NCI-H345 (cell line): ENCODE results near the gene LPP.
"Not testable (repeated sequence)": the region's sequence is repeated elsewhere in the genome, so short reads cannot be mapped to it uniquely, and the experiment has no call there.

Source experiments
- DNase-seq: peaks from one replicate; lab custom pipeline; 2025; lab: John Stamatoyannopoulos, UW

Gene LPP

GRCh38 chr3:188682316-188682715 is 528.4 kb downstream of the LPP start:
- DNase-seq = no peak

GRCh38 chr3:188683032-188683521 is 529.1 kb downstream of the LPP start:
- DNase-seq = no peak

GRCh38 chr3:188684276-188684675 is 530.3 kb downstream of the LPP start:
- no peak for DNase-seq

- no peak for DNase-seq
These were observed 531.8 kb downstream of the LPP start for GRCh38 chr3:188685789-188686188.

GRCh38 chr3:188686324-188686723 is 532.4 kb downstream of the LPP start:
- no peak for DNase-seq

GRCh38 chr3:188687389-188687788 is 533.4 kb downstream of the LPP start:
- DNase-seq = no peak

- DNase-seq = no peak
These were observed 535.2 kb downstream of the LPP start for GRCh38 chr3:188689101-188689574.

GRCh38 chr3:188690064-188690463 is 536.1 kb downstream of the LPP start:
- no peak for DNase-seq

GRCh38 chr3:188691004-188691403 is 537.0 kb downstream of the LPP start:
- DNase-seq = no peak

GRCh38 chr3:188691665-188692064 is 537.7 kb downstream of the LPP start:
- no peak for DNase-seq

GRCh38 chr3:188692700-188693099 is 538.7 kb downstream of the LPP start:
- no peak for DNase-seq

- no peak for DNase-seq
These were observed 539.5 kb downstream of the LPP start for GRCh38 chr3:188693435-188693834.

- DNase-seq = no peak
These were observed 541.3 kb downstream of the LPP start for GRCh38 chr3:188695241-188695640.

GRCh38 chr3:188697127-188697526 is 543.2 kb downstream of the LPP start:
- DNase-seq = no peak

- no peak for DNase-seq
These were observed 544.5 kb downstream of the LPP start for GRCh38 chr3:188698436-188698835.

GRCh38 chr3:188700501-188700900 is 546.5 kb downstream of the LPP start:
- no peak for DNase-seq

GRCh38 chr3:188700918-188701317 is 547.0 kb downstream of the LPP start:
- DNase-seq = no peak

GRCh38 chr3:188701485-188701969 is 547.6 kb downstream of the LPP start:
- no peak for DNase-seq

- not testable (repeated sequence) for DNase-seq
These were observed 548.1 kb downstream of the LPP start for GRCh38 chr3:188702028-188702427.

GRCh38 chr3:188706176-188706575 is 552.2 kb downstream of the LPP start:
- no peak for DNase-seq

- no peak for DNase-seq
These were observed 552.6 kb downstream of the LPP start for GRCh38 chr3:188706599-188706998.

GRCh38 chr3:188707381-188708288 is 553.7 kb downstream of the LPP start:
- no peak for DNase-seq

GRCh38 chr3:188711881-188712247 is 557.9 kb downstream of the LPP start:
- no peak for DNase-seq
